Measurements from ENCODE around the gene RAB37.

RAB37 gene

GRCh38 chr17:74728702-74729075 is 8.4 kb upstream of the RAB37 start:
- no peak for DNase-seq

GRCh38 chr17:74729368-74729767 is 7.7 kb upstream of the RAB37 start:
- no peak for DNase-seq

GRCh38 chr17:74729866-74730265 is 7.2 kb upstream of the RAB37 start:
- DNase-seq: no peak

- DNase-seq: no peak
These were observed 6.3 kb upstream of the RAB37 start for GRCh38 chr17:74730491-74731346.

GRCh38 chr17:74731347-74731605 is 5.8 kb upstream of the RAB37 start:
- no peak for DNase-seq

- no peak for DNase-seq
These were observed 4.8 kb upstream of the RAB37 start for GRCh38 chr17:74732042-74732867.

GRCh38 chr17:74733365-74734122 is 3.5 kb upstream of the RAB37 start:
- no peak for DNase-seq

- DNase-seq: no peak
These were observed 2.8 kb upstream of the RAB37 start for GRCh38 chr17:74734256-74734655.

- DNase-seq: peak; percentile 80
These were observed 419 bp downstream of the RAB37 start for GRCh38 chr17:74737299-74738050.

- peak; percentile 88 for DNase-seq
These were observed 1.3 kb downstream of the RAB37 start for GRCh38 chr17:74738051-74738996.

GRCh38 chr17:74739227-74739831 is 2.3 kb downstream of the RAB37 start:
- no peak for DNase-seq

- no peak for DNase-seq
These were observed 3.1 kb downstream of the RAB37 start for GRCh38 chr17:74740173-74740572.

GRCh38 chr17:74740641-74741387 is 3.8 kb downstream of the RAB37 start:
- DNase-seq: no peak

GRCh38 chr17:74742153-74742515 is 5.1 kb downstream of the RAB37 start:
- peak; percentile 83 for DNase-seq

- no peak for DNase-seq
These were observed 6.0 kb downstream of the RAB37 start for GRCh38 chr17:74742978-74743545.

- DNase-seq: no peak
These were observed 6.7 kb downstream of the RAB37 start for GRCh38 chr17:74743755-74744154.

GRCh38 chr17:74744349-74744713 is 7.3 kb downstream of the RAB37 start:
- DNase-seq: peak; percentile 32

GRCh38 chr17:74744714-74745547 is 7.9 kb downstream of the RAB37 start:
- peak; percentile 80 for DNase-seq

GRCh38 chr17:74745548-74746177 is 8.6 kb downstream of the RAB37 start:
- no peak for DNase-seq
